HG02763 (cell line): Measurements from ENCODE around the gene PFKM.
"Not testable (repeated sequence)": the region's sequence is repeated elsewhere in the genome, so short reads cannot be mapped to it uniquely, and the experiment has no call there.

Source experiments
- ATAC-seq: cut with Tn5 transposase; IDR thresholded peaks from one replicate; pipeline ENCODE4 v1.9.1; 2021; ENCODE audit warnings: mild to moderate bottlenecking, moderate library complexity; ENCODE audit not compliant: unreplicated experiment

PFKM gene

GRCh38 chr12:48155786-48156185 lies 36.6 kb downstream of the PFKM start:
- ATAC-seq = not testable (repeated sequence)

GRCh38 chr12:48156652-48157017 lies 37.5 kb downstream of the PFKM start:
- no peak for ATAC-seq

GRCh38 chr12:48157018-48157888 lies 38.1 kb downstream of the PFKM start, which contains the start of gene ASB8:
TSS of gene ASB8 (minus strand) at chr12:48157515. CDS start at chr12:48153496, 4,019 bp downstream.
- ATAC-seq = peak; percentile 94

GRCh38 chr12:48157889-48158370 lies 38.8 kb downstream of the PFKM start:
- no peak for ATAC-seq

DNA sequence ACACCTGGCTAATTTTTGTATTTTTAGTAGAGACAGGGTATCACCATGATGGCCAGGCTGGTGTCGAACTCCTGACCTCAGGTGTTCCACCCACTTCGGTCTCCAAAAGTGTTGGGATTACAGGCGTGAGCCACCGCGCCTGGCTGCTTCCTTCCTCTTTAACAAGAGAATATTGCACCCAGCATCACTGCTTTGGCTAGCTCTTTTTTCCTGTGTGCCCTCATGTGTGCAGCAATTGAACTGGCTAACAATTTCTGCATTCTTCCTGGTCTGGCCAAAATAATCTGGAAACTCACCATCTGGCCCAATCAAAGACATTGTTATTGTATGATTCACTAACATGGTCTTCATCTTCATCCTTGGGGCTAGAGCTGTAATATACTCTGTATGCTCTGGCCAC lies 40.9 kb downstream of the PFKM start:
- ATAC-seq = no peak

GRCh38 chr12:48160807-48161206 lies 41.6 kb downstream of the PFKM start:
- ATAC-seq = no peak

- ATAC-seq = no peak
These were observed 44.1 kb downstream of the PFKM start for GRCh38 chr12:48163150-48163747.

GRCh38 chr12:48164451-48164850 lies 45.3 kb downstream of the PFKM start:
- no peak for ATAC-seq

- no peak for ATAC-seq
These were observed 46.2 kb downstream of the PFKM start for GRCh38 chr12:48165089-48165981.

DNA sequence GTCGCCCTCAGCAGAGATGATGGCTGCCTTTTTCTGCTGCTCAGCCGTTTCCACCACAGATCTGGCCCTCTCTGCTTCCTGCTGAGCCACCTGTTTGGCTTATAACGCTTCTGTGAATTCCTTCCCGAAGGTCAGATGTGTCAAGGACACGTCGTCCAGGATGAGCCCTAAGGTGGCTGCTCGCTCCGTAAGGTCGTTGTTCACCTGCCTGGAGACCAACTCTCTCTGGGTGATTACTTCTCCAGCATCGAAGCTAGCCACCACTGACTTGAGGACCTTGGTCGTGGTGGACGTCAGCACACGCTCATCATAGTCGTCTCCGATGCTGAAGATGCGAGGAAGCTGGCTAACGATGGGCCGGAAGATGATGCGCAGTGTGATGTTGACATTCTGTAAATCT lies 49.8 kb downstream of the PFKM start:
- no peak for ATAC-seq

DNA sequence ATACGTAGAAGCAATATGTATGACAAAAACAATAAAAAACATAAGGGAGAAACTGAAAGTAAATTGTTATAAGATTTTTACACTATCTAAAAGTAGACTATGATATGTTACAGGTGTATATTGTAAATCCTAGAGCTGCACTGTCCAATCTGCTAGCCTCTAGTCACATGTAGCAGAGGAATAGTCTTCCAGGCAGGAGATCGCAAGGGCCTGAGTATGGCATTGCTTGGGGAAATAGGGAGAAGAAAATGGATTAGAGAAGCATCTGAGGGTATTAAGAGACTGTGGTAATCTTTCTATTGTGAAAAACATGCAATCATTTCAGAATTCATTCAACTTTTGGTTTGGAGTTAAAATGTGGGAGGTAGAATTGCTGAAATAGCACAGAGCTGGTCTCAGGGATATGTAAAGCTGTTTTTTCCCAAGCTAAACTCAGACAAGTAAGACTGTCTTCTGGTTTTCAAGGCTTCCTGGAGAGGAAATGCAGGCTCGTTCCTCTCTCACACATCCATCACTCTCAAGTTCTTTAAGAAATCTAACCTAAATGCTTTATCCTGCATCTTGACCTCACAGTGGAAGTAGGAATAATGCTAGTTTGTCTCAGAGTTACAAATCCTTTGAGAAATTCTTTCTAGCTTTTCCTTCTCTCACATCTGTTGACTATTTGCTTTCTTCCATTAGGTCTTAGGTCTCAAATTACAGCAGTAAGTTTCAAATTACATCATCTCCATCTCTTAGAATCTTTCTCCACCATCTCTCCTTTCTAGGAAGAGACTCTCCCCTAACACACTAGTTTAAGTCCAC lies 56.7 kb downstream of the PFKM start:
- ATAC-seq = no peak

DNA sequence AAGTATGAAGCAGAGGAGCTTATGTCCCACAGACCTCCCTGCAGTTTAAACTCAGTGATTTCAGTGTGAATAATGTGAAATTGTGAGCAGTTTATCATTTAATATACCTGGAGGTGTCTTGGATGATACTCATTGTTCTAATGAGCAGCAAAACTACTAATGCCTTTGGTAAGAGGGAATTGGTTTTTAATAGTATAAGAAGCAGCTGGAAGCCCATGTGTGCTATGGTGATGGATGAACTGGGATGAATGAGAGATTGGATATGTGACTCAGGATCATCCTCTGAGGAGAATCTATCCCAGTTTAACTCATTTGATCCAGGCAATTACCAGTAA lies 57.2 kb downstream of the PFKM start:
- ATAC-seq = no peak

DNA sequence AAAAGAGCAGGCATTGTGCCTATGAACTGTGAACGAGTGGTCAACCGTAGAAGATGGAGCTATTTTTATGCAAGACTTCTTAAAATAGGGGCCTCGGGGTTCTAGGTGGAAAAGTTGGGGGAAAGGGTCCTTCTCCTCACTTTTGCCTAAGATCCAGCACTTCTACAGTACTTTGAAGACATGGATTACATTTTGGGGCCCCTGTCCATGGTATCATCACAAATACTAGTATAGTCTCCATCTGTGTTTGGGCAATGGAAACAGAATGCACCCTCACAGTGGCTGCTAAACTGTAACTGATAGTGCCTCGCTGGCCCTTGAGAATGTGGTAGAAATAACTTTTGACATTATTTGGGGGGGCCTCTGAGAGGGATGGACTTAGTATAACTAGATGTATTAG lies 58.8 kb downstream of the PFKM start:
- no peak for ATAC-seq

DNA sequence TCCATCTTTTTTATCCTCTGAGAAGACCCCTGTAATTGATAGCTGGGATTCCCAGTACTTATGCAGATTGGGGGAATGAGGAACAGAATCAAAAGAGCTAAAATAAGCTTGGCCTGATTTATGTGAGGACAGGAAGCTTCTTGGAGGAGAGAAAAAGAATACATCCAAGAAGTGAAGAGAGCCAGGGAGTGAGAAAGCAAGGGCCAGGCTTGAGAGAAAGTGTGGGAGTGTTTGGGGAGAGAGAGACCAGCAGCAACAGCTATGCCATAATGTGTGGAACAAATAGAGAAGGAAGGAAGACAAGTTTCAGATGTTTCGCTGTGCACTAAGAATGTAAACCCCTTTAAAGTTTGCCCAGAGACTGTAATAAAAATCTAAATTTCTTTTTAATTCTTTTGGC lies 60.3 kb downstream of the PFKM start:
- ATAC-seq = no peak

GRCh38 chr12:48180424-48180823 lies 61.3 kb downstream of the PFKM start:
- ATAC-seq = no peak

DNA sequence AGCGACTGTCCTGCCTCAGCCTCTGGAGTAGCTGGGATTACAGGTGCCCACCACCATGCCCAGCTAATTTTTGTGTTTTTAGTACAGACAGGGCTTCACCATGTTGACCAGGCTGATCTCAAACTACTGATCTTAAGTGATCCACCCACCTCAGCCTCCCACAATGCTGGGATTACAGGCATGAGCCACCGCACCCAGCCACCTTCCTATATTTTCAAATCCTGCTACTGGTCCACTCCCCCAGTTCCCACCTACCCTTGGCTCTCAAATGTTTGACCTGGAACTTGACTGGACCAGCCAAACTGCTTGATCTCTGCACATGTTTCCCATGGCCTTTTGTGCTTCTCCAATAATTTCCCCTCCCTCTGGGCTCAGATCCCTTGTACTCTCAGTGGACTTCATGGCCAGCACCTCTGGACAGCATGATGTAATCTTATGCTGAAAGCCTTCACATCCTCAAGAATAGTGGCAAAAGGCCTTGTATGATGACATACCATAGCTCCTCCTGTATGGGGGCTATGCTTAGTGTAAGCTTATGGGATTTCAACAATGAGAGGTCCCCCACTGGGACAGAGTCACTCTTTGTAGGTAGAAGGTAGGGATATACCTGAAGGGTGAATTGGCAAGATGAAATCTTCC lies 61.8 kb downstream of the PFKM start:
- ATAC-seq = no peak

- no peak for ATAC-seq
These were observed 63.5 kb downstream of the PFKM start for GRCh38 chr12:48182631-48183030.

DNA sequence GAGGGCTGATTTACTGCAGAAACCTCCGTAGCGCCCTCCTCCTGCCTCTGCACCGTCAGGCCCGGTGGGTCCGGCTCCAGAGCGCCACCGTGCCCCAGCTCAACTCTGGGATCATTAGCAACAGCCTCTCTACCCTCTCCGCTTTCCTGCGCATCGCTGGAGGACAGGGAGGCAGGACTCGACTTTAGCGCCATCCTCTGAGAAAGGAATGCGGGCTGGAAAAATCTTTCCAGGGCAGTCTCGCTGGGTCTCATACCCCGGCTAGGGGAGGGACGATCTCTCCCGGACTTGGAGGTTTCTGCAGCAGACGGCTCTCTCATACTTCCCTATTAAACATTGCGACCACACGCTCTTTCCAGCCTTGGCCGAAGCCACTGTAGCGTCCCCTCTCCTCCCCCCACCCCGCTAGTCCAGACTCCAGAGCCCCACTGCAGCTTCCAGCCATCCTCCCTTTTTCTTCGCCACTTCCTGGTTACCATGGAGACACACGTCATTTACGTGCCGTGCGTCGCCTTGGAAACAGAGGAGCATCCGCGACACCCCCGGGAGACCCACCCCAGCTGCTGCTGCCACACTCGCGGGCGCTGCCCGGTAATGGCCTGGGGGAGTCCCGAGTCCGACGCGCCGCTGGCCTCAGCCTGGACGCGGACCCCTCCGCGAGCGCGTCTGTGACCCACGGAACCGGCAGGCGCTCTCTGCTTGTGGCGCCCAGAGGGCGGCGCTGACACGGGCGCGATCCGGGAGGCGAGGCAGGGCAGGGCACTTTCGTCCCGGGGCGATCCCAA lies 64.1 kb downstream of the PFKM start, which contains the start of gene CCDC184:
Gene CCDC184 (plus strand): TSS at position 554 of the 785 bp plus-strand sequence. CDS start 479 bp downstream, outside the sequence.
- ATAC-seq = peak; percentile 73

- ATAC-seq = no peak
These were observed 64.8 kb downstream of the PFKM start for GRCh38 chr12:48183876-48184548.
